H1 (cell line): ENCODE measurements around the gene DENND5B. TPM values are rescaled to one million over a fixed set of nuclear protein-coding genes. Genes with fewer than 3 reads are reported as not detected.

Source experiments
- CTCF ChIA-PET: fragments of 300-600 bp; sonication (Branson Sonifier 250); formaldehyde crosslinking; loops from one replicate; lab custom pipeline; 2021; ENCODE audit not compliant: partially characterized antibody; lab: Charles Lee
- POLR2A ChIA-PET: fragments of 300-600 bp; sonication (Branson Sonifier 250); formaldehyde crosslinking; loops from one replicate; lab custom pipeline; 2021; ENCODE audit warnings: inconsistent platforms; ENCODE audit not compliant: partially characterized antibody; lab: Charles Lee
- DNase-seq, 2 experiments: peaks; one replicate each; pipeline versions ENCODE4 v3.0.0 to v3.0.0-alpha.2; 2010 to 2022; ENCODE audit warnings: low spot score in 2 of 2, low read depth in 1 of 2, mixed read lengths in 1 of 2
- FAIRE-seq: peaks from 2 replicates; lab custom pipeline; 2011; peaks lifted over from hg19 to GRCh38; lab: Jason Lieb, UNC
- H2AFZ ChIP-seq: 2 replicates; pipeline ENCODE4 v1.8.1; 2012; ENCODE audit warnings: low read length, inconsistent platforms
- H2AK5ac ChIP-seq: 2 replicates; pipeline ENCODE4 v1.6.1; 2013; ENCODE audit warnings: low read depth, low read length
- H2BK120ac ChIP-seq: replicated peaks from 2 replicates; pipeline ENCODE3; 2013; ENCODE audit warnings: low read depth, low read length, inconsistent platforms
- H2BK12ac ChIP-seq: 2 replicates; pipeline ENCODE4 v1.6.1; 2013; ENCODE audit warnings: low read depth, low read length
- H2BK15ac ChIP-seq: 2 replicates; pipeline ENCODE4 v1.6.1; 2013; ENCODE audit warnings: low read length
- H2BK20ac ChIP-seq: 2 replicates; pipeline ENCODE4 v1.6.1; 2013; ENCODE audit warnings: low read length
- H2BK5ac ChIP-seq: 2 replicates; pipeline ENCODE4 v1.6.1; 2013; ENCODE audit warnings: low read depth, low read length
- H3K14ac ChIP-seq: 2 replicates; pipeline ENCODE4 v1.6.1; 2013; ENCODE audit warnings: inconsistent platforms; ENCODE audit not compliant: insufficient read length
- H3K18ac ChIP-seq: 2 replicates; pipeline ENCODE4 v1.6.1; 2013; ENCODE audit warnings: low read length; ENCODE audit errors: extremely low read depth
- H3K23ac ChIP-seq: 2 replicates; pipeline ENCODE4 v1.6.1; 2013; ENCODE audit warnings: inconsistent platforms; ENCODE audit not compliant: insufficient read length
- H3K23me2 ChIP-seq: 2 replicates; pipeline ENCODE4 v1.6.1; 2013; ENCODE audit warnings: low read depth, low read length
- H3K27ac ChIP-seq: 2 replicates; pipeline ENCODE4 v1.6.1; 2011; ENCODE audit warnings: low read depth, low read length, inconsistent platforms
- H3K27me3 ChIP-seq, 4 experiments: replicated peaks in 1 of 4; 1 replicate in 1 of 4; 2 replicates in 3 of 4; pipeline versions ENCODE4 v1.6.1 to v1.8.1; 2011 to 2013; ENCODE audit warnings: low read length in 3 of 4, mild to moderate bottlenecking in 3 of 4, inconsistent platforms in 2 of 4, mixed read lengths in 2 of 4, moderate library complexity in 1 of 4; ENCODE audit not compliant: control insufficient read depth in 3 of 4, insufficient read depth in 3 of 4; ENCODE audit errors: extremely low read depth in 1 of 4
- H3K36me3 ChIP-seq, 4 experiments: 2 replicates each; pipeline versions ENCODE4 v1.6.1 to v1.8.1; 2011 to 2013; ENCODE audit warnings: mild to moderate bottlenecking in 4 of 4, low read length in 3 of 4, moderate library complexity in 2 of 4, control low read depth in 1 of 4, inconsistent platforms in 1 of 4; ENCODE audit not compliant: insufficient read depth in 4 of 4, control insufficient read depth in 2 of 4
- H3K4ac ChIP-seq: replicated peaks from 2 replicates; pipeline ENCODE3; 2013; ENCODE audit warnings: low read length, low read depth, mixed read lengths, inconsistent platforms; ENCODE audit not compliant: insufficient read length
- H3K4me1 ChIP-seq, 4 experiments: replicated peaks in 1 of 4; 1 replicate in 1 of 4; 2 replicates in 3 of 4; pipeline versions ENCODE4 v1.6.1 to v1.8.1; 2011 to 2013; ENCODE audit warnings: low read length in 3 of 4, inconsistent platforms in 2 of 4, mixed read lengths in 1 of 4; ENCODE audit not compliant: insufficient read depth in 4 of 4, control insufficient read depth in 3 of 4
- H3K4me2 ChIP-seq, 2 experiments: 2 replicates each; pipeline versions ENCODE4 v1.6.1 to v1.8.1; 2011 to 2013; ENCODE audit warnings: low read depth in 2 of 2, low read length in 2 of 2, control low read depth in 1 of 2, inconsistent platforms in 1 of 2, mild to moderate bottlenecking in 1 of 2; ENCODE audit not compliant: insufficient read depth in 1 of 2
- H3K4me3 ChIP-seq, 4 experiments: fragments of 200-600, 300-600 bp in 1 of 4; sonication (generic), shearing (Covaris generic), sonication (Bioruptor Twin) in 1 of 4; 2 replicates each; pipeline versions ENCODE4 v1.5.1 to v1.8.1; 2011 to 2016; ENCODE audit warnings: low read length in 4 of 4, low read depth in 3 of 4, control low read depth in 2 of 4, inconsistent platforms in 2 of 4, mild to moderate bottlenecking in 2 of 4, mixed read lengths in 1 of 4, moderate library complexity in 1 of 4; ENCODE audit not compliant: insufficient read depth in 2 of 4; ENCODE audit errors: extremely low read depth in 1 of 4
- H3K56ac ChIP-seq: replicated peaks from 2 replicates; pipeline ENCODE3; 2013; ENCODE audit warnings: low read depth, mild to moderate bottlenecking, mixed read lengths, low read length, inconsistent platforms; ENCODE audit not compliant: insufficient read length
- H3K79me1 ChIP-seq: 2 replicates; pipeline ENCODE4 v1.6.1; 2013; ENCODE audit warnings: low read depth, low read length, control low read depth
- H3K79me2 ChIP-seq, 2 experiments: 2 replicates each; pipeline versions ENCODE4 v1.6.1 to v1.8.1; 2012 to 2013; ENCODE audit warnings: low read length in 2 of 2, mild to moderate bottlenecking in 2 of 2, inconsistent platforms in 1 of 2; ENCODE audit not compliant: insufficient read depth in 2 of 2, control insufficient read depth in 1 of 2
- H3K9ac ChIP-seq, 4 experiments: replicated peaks in 1 of 4; 1 replicate in 1 of 4; 2 replicates in 3 of 4; pipeline versions ENCODE4 v1.6.1 to v1.8.1; 2011 to 2013; ENCODE audit warnings: low read depth in 3 of 4, low read length in 3 of 4, control low read depth in 2 of 4, mild to moderate bottlenecking in 2 of 4, moderate library complexity in 2 of 4, inconsistent platforms in 1 of 4; ENCODE audit errors: extremely low read depth in 1 of 4
- H3K9me3 ChIP-seq, 2 experiments: 2 replicates each; pipeline versions ENCODE4 v1.6.1 to v1.8.1; 2012 to 2013; ENCODE audit warnings: mild to moderate bottlenecking in 2 of 2, moderate library complexity in 2 of 2, control low read depth in 1 of 2, inconsistent platforms in 1 of 2, low read depth in 1 of 2, low read length in 1 of 2, mixed read lengths in 1 of 2; ENCODE audit not compliant: insufficient read depth in 2 of 2
- H4K20me1 ChIP-seq, 2 experiments: replicated peaks in 1 of 2; 2 replicates each; pipeline versions ENCODE3 to v1.8.1; 2011 to 2013; ENCODE audit warnings: inconsistent platforms in 2 of 2, low read length in 2 of 2, mild to moderate bottlenecking in 1 of 2; ENCODE audit not compliant: insufficient read depth in 2 of 2, control insufficient read depth in 1 of 2
- H4K5ac ChIP-seq: 2 replicates; pipeline ENCODE4 v1.6.1; 2013; ENCODE audit warnings: low read length, low read depth, mixed read lengths, inconsistent platforms; ENCODE audit not compliant: insufficient read length
- H4K8ac ChIP-seq: 2 replicates; pipeline ENCODE4 v1.8.0; 2013; ENCODE audit warnings: mild to moderate bottlenecking, moderate library complexity, low read length, inconsistent platforms; ENCODE audit not compliant: insufficient read depth; ENCODE audit errors: extremely low read depth
- H4K91ac ChIP-seq: replicated peaks from 2 replicates; pipeline ENCODE3; 2013; ENCODE audit warnings: low read length, mixed read lengths, inconsistent platforms; ENCODE audit not compliant: insufficient read length
- CBX8 ChIP-seq: fragments of 300-800, 300-1000 bp; sonication (generic); IDR thresholded peaks from 2 replicates; pipeline ENCODE4 v1.7.1; 2016; ENCODE audit warnings: low read depth, low read length, borderline replicate concordance
- EP300 ChIP-seq, 2 experiments: IDR thresholded peaks; 1 replicate in 1 of 2; 2 replicates in 1 of 2; pipeline ENCODE4 v1.6.1; 2011 to 2012; ENCODE audit warnings: low read depth in 2 of 2, low read length in 2 of 2, mild to moderate bottlenecking in 2 of 2, borderline replicate concordance in 1 of 2, inconsistent platforms in 1 of 2, moderate library complexity in 1 of 2
- KDM5A ChIP-seq: fragments of 200-600 bp; IDR thresholded peaks from 2 replicates; pipeline ENCODE4 v1.7.1; 2012; ENCODE audit warnings: mild to moderate bottlenecking, low read length, inconsistent platforms, mixed read lengths
- MAFK ChIP-seq: IDR thresholded peaks from 2 replicates; pipeline ENCODE4 v1.6.1; 2012; ENCODE audit warnings: low read depth, mild to moderate bottlenecking, improper control_type of control experiment, low read length
- RFX5 ChIP-seq: IDR thresholded peaks from 2 replicates; pipeline ENCODE4 v1.6.1; 2011; ENCODE audit warnings: low read depth, low read length, improper control_type of control experiment, borderline replicate concordance
- TAF7 ChIP-seq: optimal IDR thresholded peaks from 2 replicates; pipeline ENCODE3; 2011; ENCODE audit warnings: low read depth, mild to moderate bottlenecking, inconsistent platforms, low read length, moderate library complexity, borderline replicate concordance
- WGBS, 2 experiments: shearing (Covaris generic) in 1 of 2; methylation state at CpG; one replicate each; pipeline versions ENCODE4 v1.1.6 to v1.1.7; 2013 to 2015; ENCODE audit warnings: low lambda C conversion rate in 2 of 2, mixed read lengths in 2 of 2, inconsistent platforms in 1 of 2, low coverage in 1 of 2, missing lambda C conversion rate in 1 of 2; ENCODE audit not compliant: insufficient replicate concordance in 2 of 2, insufficient coverage in 1 of 2, insufficient read length in 1 of 2; ENCODE audit errors: extremely low coverage in 1 of 2, missing lambda C conversion rate in 1 of 2; 5-methylcytosine and 5-hydroxymethylcytosine counted together
- polyA plus RNA-seq, 7 experiments: library from polyadenylated mRNA; depleted of rRNA in 3 of 7; stranded (reverse) in 5 of 7; unstranded in 2 of 7; fragments of >200 nt in 5 of 7; fragments of 200-250 nt in 2 of 7; gene quantifications; 1 replicate in 5 of 7; 2 replicates in 1 of 7; 4 replicates in 1 of 7; pipeline versions ENCODE4 v1.2.1 to v1.2.3, GENCODE V29; 2011 to 2013; ENCODE audit warnings: missing spikeins in 2 of 7, mixed read lengths in 2 of 7
- total RNA-seq: library from RNA; stranded (reverse); fragmentation: NEBNext Ultra II Directional; extraction: Animal tissue kit (Norgen Biotek cat#: 25700); gene quantifications from 2 replicates; pipeline ENCODE4 v1.2.1, GENCODE V29; 2021
- TF ChIP-seq, protein P1 (sequence below), 3 experiments: IDR thresholded peaks; 1 replicate in 2 of 3; 2 replicates in 1 of 3; pipeline versions ENCODE4 v1.5.1 to v1.6.1; 2011; ENCODE audit warnings: low read length in 3 of 3, mild to moderate bottlenecking in 3 of 3, inconsistent platforms in 2 of 3, low read depth in 1 of 3, moderate library complexity in 1 of 3; ENCODE audit not compliant: insufficient read depth in 1 of 3; ENCODE audit errors: control extremely low read depth in 1 of 3
- TF ChIP-seq, protein P2 (sequence below): IDR thresholded peaks from 2 replicates; pipeline ENCODE4 v1.6.1; 2012; ENCODE audit warnings: low read length, inconsistent platforms

The DENND5B gene
- total and polyA plus RNA-seq, 2 of the 8 experiments (the other 6 are each of a cell fraction or from before 2014, with no cell fraction given), result 13.4 to 20.2 TPM

DNA sequence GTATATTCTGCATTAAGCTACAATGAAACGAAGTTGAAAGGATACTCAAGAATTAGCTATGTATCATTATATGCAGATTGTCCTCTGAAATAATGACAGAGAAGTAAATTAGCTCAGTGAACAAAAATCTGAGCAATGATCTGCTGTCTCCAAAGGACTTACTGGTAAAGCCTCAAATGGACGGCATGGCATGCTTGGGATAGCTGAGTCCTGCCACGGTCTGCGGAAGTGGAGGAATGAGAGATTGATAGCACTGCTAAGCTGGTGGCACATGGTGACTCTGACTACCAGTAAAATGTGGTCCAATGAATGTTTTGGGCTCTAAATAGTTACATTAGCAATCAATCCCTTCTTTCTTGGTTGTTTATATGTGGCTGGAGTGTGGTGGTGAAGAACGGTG is 3.7 kb upstream of the DENND5B start:
- H3K56ac ChIP-seq, result no peak overlapping the region
- H2BK120ac ChIP-seq, result no peak overlapping the region
- no peak overlapping the region for H2BK20ac ChIP-seq
- no peaks in the 10 kb centered on the region for H3K9me3 ChIP-seq
- CTCF ChIA-PET, result interaction anchor here (2.1 kb wide), 1 partner anchor 10 kb away, joined by 7 read pairs; no protein-coding TSS in a partner anchor
- no peak overlapping the region for H4K5ac ChIP-seq
- H3K23ac ChIP-seq, result no peak overlapping the region
- H3K27me3 ChIP-seq, result peaks cover 0 to 6% (median 4%) of the 10 kb centered on the region in 4 experiments; a peak in 3 of 7 replicates
- H3K4me3 ChIP-seq, result no peak overlapping the region
- H3K4ac ChIP-seq, result no peak overlapping the region
- H3K9ac ChIP-seq, result no peak overlapping the region
- no peak overlapping the region for H3K27ac ChIP-seq
- DNase-seq (no peak), FAIRE-seq (no peak)
- no peak overlapping the region for H3K18ac ChIP-seq
- H4K20me1 ChIP-seq, result peaks cover 2 to 3% of the 10 kb centered on the region in 2 experiments
- peaks cover 5% of the 10 kb centered on the region; the same call in 1 of the 2 replicates for H3K23me2 ChIP-seq
- no peaks in the 10 kb centered on the region for H3K79me1 ChIP-seq
- POLR2A ChIA-PET, result no interaction called here
- no peaks in the 10 kb centered on the region for H3K36me3 ChIP-seq
- no peak overlapping the region for H2BK15ac ChIP-seq
- no peak overlapping the region for H2BK12ac ChIP-seq
- H4K91ac ChIP-seq, result no peak overlapping the region
- no peak overlapping the region for H2AK5ac ChIP-seq
- no peak overlapping the region for H2AFZ ChIP-seq
- no peak overlapping the region for H3K14ac ChIP-seq
- no peak overlapping the region for H4K8ac ChIP-seq
- H2BK5ac ChIP-seq, result no peak overlapping the region
- 92% methylated on average over 5 of the region's 5 CpGs; no CpG with 5 or more reads in 1 of the 2 experiments for WGBS, 2 experiments
- H3K4me1 ChIP-seq, result peaks cover 0 to 6% (median 2%) of the 10 kb centered on the region in 4 experiments; a peak in 2 of 7 replicates
- no peak overlapping the region for H3K4me2 ChIP-seq
- H3K79me2 ChIP-seq, result no peaks in the 10 kb centered on the region
- TF ChIP-seq, protein P1, sequence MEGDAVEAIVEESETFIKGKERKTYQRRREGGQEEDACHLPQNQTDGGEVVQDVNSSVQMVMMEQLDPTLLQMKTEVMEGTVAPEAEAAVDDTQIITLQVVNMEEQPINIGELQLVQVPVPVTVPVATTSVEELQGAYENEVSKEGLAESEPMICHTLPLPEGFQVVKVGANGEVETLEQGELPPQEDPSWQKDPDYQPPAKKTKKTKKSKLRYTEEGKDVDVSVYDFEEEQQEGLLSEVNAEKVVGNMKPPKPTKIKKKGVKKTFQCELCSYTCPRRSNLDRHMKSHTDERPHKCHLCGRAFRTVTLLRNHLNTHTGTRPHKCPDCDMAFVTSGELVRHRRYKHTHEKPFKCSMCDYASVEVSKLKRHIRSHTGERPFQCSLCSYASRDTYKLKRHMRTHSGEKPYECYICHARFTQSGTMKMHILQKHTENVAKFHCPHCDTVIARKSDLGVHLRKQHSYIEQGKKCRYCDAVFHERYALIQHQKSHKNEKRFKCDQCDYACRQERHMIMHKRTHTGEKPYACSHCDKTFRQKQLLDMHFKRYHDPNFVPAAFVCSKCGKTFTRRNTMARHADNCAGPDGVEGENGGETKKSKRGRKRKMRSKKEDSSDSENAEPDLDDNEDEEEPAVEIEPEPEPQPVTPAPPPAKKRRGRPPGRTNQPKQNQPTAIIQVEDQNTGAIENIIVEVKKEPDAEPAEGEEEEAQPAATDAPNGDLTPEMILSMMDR (IDR thresholded peaks at IDR 0.05; ENCODE audit: control extremely low read depth in 1 of 3, insufficient read depth in 1 of 3, low read depth in 1 of 3, low read length in 3 of 3), result no peak
- TF ChIP-seq MAFK (no peak), EP300 (IDR thresholded peaks at IDR 0.05; ENCODE audit: borderline replicate concordance in 1 of 2, low read depth in 2 of 2, low read length in 2 of 2) (no peak), TAF7 (no peak), KDM5A (no peak), RFX5 (no peak), CBX8 (no peak)
- TF ChIP-seq, protein P2, sequence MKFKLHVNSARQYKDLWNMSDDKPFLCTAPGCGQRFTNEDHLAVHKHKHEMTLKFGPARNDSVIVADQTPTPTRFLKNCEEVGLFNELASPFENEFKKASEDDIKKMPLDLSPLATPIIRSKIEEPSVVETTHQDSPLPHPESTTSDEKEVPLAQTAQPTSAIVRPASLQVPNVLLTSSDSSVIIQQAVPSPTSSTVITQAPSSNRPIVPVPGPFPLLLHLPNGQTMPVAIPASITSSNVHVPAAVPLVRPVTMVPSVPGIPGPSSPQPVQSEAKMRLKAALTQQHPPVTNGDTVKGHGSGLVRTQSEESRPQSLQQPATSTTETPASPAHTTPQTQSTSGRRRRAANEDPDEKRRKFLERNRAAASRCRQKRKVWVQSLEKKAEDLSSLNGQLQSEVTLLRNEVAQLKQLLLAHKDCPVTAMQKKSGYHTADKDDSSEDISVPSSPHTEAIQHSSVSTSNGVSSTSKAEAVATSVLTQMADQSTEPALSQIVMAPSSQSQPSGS, result no peak
